Adrenal gland (tissue), 12 donors: ENCODE measurements around the gene DR1. TPM values are rescaled to one million over a fixed set of nuclear protein-coding genes. Genes with fewer than 3 reads are reported as not detected.

Source experiments
- DNase-seq, 7 donors: peaks; one replicate each; pipeline ENCODE4 v3.0.0-alpha.2; 2019 to 2020
- H3K27ac ChIP-seq, 5 donors: fragments of 200-600 bp; sonication (generic) in 4 of 5; 1 replicate in 3 of 5; 2 replicates in 2 of 5; pipeline versions ENCODE4 v1.5.1 to v1.8.0; 2016 to 2020; ENCODE audit warnings: mild to moderate bottlenecking in 1 of 5
- H3K27me3 ChIP-seq: fragments of 200-600 bp; 2 replicates; pipeline ENCODE4 v1.8.0; 2021
- H3K36me3 ChIP-seq, 2 donors: fragments of 200-600 bp; replicated peaks in 1 of 2; 1 replicate in 1 of 2; 2 replicates in 1 of 2; pipeline versions ENCODE4 v1.5.1 to v1.8.0; 2018 to 2022
- H3K4me1 ChIP-seq, 2 donors: fragments of 200-600 bp; replicated peaks in 1 of 2; 1 replicate in 1 of 2; 2 replicates in 1 of 2; pipeline versions ENCODE4 v1.5.1 to v1.8.0; 2018 to 2021
- H3K4me3 ChIP-seq, 4 donors: fragments of 200-600 bp; sonication (generic) in 3 of 4; one replicate each; pipeline ENCODE4 v1.5.1; 2016 to 2018
- H3K9me3 ChIP-seq, 3 donors: fragments of 200-600 bp; sonication (generic) in 1 of 3; replicated peaks in 1 of 3; 1 replicate in 2 of 3; 2 replicates in 1 of 3; pipeline versions ENCODE4 v1.5.1 to v1.8.0; 2016 to 2021
- POLR2A ChIP-seq, 2 donors: fragments of 450-650 bp; IDR thresholded peaks; one replicate each; pipeline ENCODE4 v1.6.1; 2017; ENCODE audit warnings: antibody characterized with exemption in 2 of 2, mild to moderate bottlenecking in 2 of 2, moderate library complexity in 1 of 2
- WGBS, 4 donors: extraction: QIAGEN DNeasy Blood & Tissue Kit in 2 of 4; methylation state at CpG; one replicate each; pipeline versions ENCODE4 v1.1.5 to v1.1.7; 2013 to 2017; 5-methylcytosine and 5-hydroxymethylcytosine counted together
- intact Hi-C, 2 donors: fragments of 100-400 bp; cut with DNase I; formaldehyde crosslinking; loops; one replicate each; pipeline versions ENCODE4 v1.14.1 to v1.15.0; 2022 to 2023
- polyA plus RNA-seq, 3 donors: library from polyadenylated mRNA; stranded (reverse); fragments of 200-250 nt in 2 of 3; fragments of 350-450 nt in 1 of 3; fragmentation: Illumina TruSeq in 1 of 3; extraction: RNeasy Lipid Tissue Mini Kit (QIAGEN cat#74804) in 1 of 3; gene quantifications; one replicate each; pipeline ENCODE4 v1.2.3, GENCODE V29; 2013 to 2014
- total RNA-seq, 9 donors: library from RNA; depleted of rRNA in 4 of 9; stranded (reverse); fragments of >200 nt in 4 of 9; fragments of 120-200 nt in 1 of 9; fragmentation: NEBNext Ultra II Directional in 1 of 9; extraction: Animal tissue kit (Norgen Biotek cat#: 25700) in 1 of 9; gene quantifications; one replicate each; pipeline versions ENCODE4 v1.1.0 to v1.2.4, GENCODE V29; 2013 to 2023
- TF ChIP-seq, protein P1 (sequence below), 6 experiments: fragments of 450-650 bp in 4 of 6; fragments of 200-600 bp in 2 of 6; sonication (generic) in 1 of 6; IDR thresholded peaks; 1 replicate in 5 of 6; 2 replicates in 1 of 6; pipeline versions ENCODE4 v1.5.1 to v1.8.0; 2016 to 2021; ENCODE audit warnings: antibody characterized with exemption in 6 of 6, mild to moderate bottlenecking in 2 of 6, moderate library complexity in 1 of 6
- donor health status: healthy with polysubstance abuse.
- donor health status: Bipolar disorder and iron deficiency.
- donor health status: DM: yes; HTN: yes; CAD: no.
- donor health status: DM: no; HTN: no; CAD: no.
- donor health status: DM: no; HTN: no; CAD: no.
- donor health status: DM: yes; HTN: yes; CAD: no.

DR1 gene
- total and polyA plus RNA-seq, 12 donors = 3.9 to 72.0 (median 34.2) TPM

DNA sequence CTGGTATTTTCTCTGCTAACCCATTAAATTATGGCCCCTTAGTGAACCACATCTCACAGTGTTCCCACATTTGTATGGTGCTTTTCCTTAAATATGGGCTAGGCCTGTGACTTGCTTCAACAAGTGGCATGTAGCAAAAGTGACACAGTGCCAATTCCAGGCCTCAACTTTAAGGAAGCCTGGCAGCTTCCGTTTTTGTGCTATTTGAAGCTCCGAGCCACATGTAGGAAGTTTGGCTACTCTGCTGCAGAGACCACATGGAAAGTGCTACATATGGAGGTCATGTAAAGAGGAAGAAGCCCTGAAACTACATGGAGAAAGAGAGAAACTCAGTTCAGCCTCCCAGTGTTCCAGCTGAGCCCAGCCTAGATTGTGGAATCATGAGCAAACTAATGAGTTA lies 28.5 kb upstream of the DR1 start:
- peak; percentile 13 to 61 (median 37) for DNase-seq
- no peaks in the 10 kb centered on the region for H3K36me3 ChIP-seq
- no peaks in the 10 kb centered on the region for H3K9me3 ChIP-seq
- intact Hi-C loops = no loop called here
- H3K27me3 ChIP-seq = no peaks in the 10 kb centered on the region
- 40 to 71% (median 66%) methylated on average over 2 of the region's 2 CpGs for WGBS, 4 donors
- H3K4me3 ChIP-seq = no peak overlapping the region
- TF ChIP-seq, protein P1, sequence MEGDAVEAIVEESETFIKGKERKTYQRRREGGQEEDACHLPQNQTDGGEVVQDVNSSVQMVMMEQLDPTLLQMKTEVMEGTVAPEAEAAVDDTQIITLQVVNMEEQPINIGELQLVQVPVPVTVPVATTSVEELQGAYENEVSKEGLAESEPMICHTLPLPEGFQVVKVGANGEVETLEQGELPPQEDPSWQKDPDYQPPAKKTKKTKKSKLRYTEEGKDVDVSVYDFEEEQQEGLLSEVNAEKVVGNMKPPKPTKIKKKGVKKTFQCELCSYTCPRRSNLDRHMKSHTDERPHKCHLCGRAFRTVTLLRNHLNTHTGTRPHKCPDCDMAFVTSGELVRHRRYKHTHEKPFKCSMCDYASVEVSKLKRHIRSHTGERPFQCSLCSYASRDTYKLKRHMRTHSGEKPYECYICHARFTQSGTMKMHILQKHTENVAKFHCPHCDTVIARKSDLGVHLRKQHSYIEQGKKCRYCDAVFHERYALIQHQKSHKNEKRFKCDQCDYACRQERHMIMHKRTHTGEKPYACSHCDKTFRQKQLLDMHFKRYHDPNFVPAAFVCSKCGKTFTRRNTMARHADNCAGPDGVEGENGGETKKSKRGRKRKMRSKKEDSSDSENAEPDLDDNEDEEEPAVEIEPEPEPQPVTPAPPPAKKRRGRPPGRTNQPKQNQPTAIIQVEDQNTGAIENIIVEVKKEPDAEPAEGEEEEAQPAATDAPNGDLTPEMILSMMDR (IDR thresholded peaks at IDR 0.05) = no peak
- TF ChIP-seq POLR2A (IDR thresholded peaks at IDR 0.05) = no peak
- H3K4me1 ChIP-seq = no peaks in the 10 kb centered on the region
- H3K27ac ChIP-seq = no peak overlapping the region

GRCh38 chr1:93317943-93318342 lies 27.8 kb upstream of the DR1 start:
- Histone ChIP-seq H3K36me3 (no peaks in the 10 kb centered on the region), H3K27me3 (no peaks in the 10 kb centered on the region), H3K4me3 (no peak overlapping the region), H3K4me1 (no peaks in the 10 kb centered on the region), H3K9me3 (no peaks in the 10 kb centered on the region), H3K27ac (no peak overlapping the region)
- intact Hi-C loops = no loop called here
- WGBS, 4 donors = 84 to 99% (median 96%) methylated on average over 2 of the region's 2 CpGs
- TF ChIP-seq, protein P1 (IDR thresholded peaks at IDR 0.05) = no peak
- TF ChIP-seq POLR2A (IDR thresholded peaks at IDR 0.05) = no peak
- no peak for DNase-seq

GRCh38 chr1:93321720-93322119 lies 24.0 kb upstream of the DR1 start:
- no peak for TF ChIP-seq POLR2A (IDR thresholded peaks at IDR 0.05)
- TF ChIP-seq, protein P1 (IDR thresholded peaks at IDR 0.05) = no peak
- 93 to 100% (median 96%) methylated on average over 1 of the region's 1 CpG for WGBS, 4 donors
- intact Hi-C loops = no loop called here

GRCh38 chr1:93322349-93322748 lies 23.4 kb upstream of the DR1 start:
- TF ChIP-seq, protein P1 (IDR thresholded peaks at IDR 0.05) = no peak
- no peak for TF ChIP-seq POLR2A (IDR thresholded peaks at IDR 0.05)
- Histone ChIP-seq H3K4me3 (no peak overlapping the region), H3K27me3 (no peaks in the 10 kb centered on the region), H3K9me3 (no peaks in the 10 kb centered on the region), H3K36me3 (no peaks in the 10 kb centered on the region), H3K27ac (no peak overlapping the region), H3K4me1 (no peaks in the 10 kb centered on the region)
- 97 to 100% (median 98%) methylated on average over 3 of the region's 3 CpGs for WGBS, 4 donors
- intact Hi-C loops = no loop called here
- no peak for DNase-seq

More at GRCh38 chr1:93321720-93322119, 24.0 kb upstream of the DR1 start:
- DNase-seq = no peak
- H3K27ac ChIP-seq = no peak overlapping the region
- H3K27me3 ChIP-seq = no peaks in the 10 kb centered on the region
- H3K9me3 ChIP-seq = no peaks in the 10 kb centered on the region
- no peaks in the 10 kb centered on the region for H3K36me3 ChIP-seq
- H3K4me1 ChIP-seq = no peaks in the 10 kb centered on the region
- H3K4me3 ChIP-seq = no peak overlapping the region
